GM12891 (cell line): Measurements from ENCODE around the gene ATXN10.

Experiments used
- DNase-seq: peaks from one replicate; pipeline ENCODE4 v3.0.0; 2011; ENCODE audit warnings: low spot score; ENCODE audit not compliant: insufficient read length
- FAIRE-seq: peaks from 2 replicates; lab custom pipeline; 2011; peaks lifted over from hg19 to GRCh38; lab: Jason Lieb, UNC
- PAX5 ChIP-seq: IDR thresholded peaks from 2 replicates; pipeline ENCODE4 v1.6.1; 2011; ENCODE audit warnings: low read length, moderate library complexity, mild to moderate bottlenecking; ENCODE audit not compliant: insufficient read depth, severe bottlenecking
- POLR2A ChIP-seq: IDR thresholded peaks from 2 replicates; pipeline ENCODE4 v1.6.1; 2011; ENCODE audit warnings: low read depth, low read length, control low read depth
- POLR2AphosphoS5 ChIP-seq: IDR thresholded peaks from 2 replicates; pipeline ENCODE4 v1.6.1; 2011; ENCODE audit warnings: low read depth, low read length, control low read depth
- POU2F2 ChIP-seq: IDR thresholded peaks from 2 replicates; pipeline ENCODE4 v1.6.1; 2011; ENCODE audit warnings: low read depth, mild to moderate bottlenecking, control low read depth, low read length, moderate library complexity
- SPI1 ChIP-seq: IDR thresholded peaks from 2 replicates; pipeline ENCODE4 v1.6.1; 2011; ENCODE audit warnings: low read depth, low read length, control low read depth
- TAF1 ChIP-seq: IDR thresholded peaks from 2 replicates; pipeline ENCODE4 v1.6.1; 2011; ENCODE audit warnings: low read depth, low read length, control low read depth

Gene ATXN10

DNA sequence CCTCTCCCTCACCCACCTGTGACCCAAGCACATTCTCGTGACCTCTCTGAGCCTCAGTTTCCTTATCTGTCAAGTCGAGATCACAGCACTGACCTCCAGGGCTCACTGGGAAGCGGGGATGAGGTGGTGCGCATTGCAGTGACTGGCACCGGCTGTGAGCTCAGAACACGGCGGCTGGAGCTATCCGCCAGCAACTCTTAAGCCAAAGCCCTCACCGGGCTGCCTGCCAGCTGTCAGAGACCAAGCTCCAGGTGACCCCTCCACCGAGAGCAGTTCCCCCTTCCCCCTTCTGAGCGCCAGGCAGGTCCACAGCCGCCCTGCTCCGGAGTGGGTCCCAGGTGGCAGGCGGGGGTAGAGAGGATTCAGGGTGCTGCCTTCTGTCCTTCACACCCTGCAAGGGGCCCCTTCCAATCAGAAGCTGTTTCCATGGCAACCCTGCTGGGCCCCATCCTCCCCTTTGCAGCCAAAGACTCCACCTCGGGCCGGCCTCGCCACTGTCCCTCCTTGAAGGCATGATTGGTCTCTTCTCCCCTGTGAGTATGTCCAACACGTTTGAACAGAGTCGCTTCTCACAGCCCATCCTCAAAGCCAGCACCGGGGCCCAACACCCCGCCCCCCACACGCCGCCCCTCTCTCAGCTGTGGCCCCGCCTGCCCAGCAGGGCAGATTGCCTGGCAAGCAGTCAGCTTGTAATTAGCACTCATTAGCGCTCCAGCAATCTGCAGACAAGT is 206.6 kb downstream of the ATXN10 start:
- DNase-seq, result no peak
- FAIRE-seq, result no peak
- no peak for TF ChIP-seq TAF1
- no peak for TF ChIP-seq POLR2A
- no peak for TF ChIP-seq POLR2AphosphoS5
- TF ChIP-seq SPI1, result no peak
- no peak for TF ChIP-seq PAX5
- no peak for TF ChIP-seq POU2F2

DNA sequence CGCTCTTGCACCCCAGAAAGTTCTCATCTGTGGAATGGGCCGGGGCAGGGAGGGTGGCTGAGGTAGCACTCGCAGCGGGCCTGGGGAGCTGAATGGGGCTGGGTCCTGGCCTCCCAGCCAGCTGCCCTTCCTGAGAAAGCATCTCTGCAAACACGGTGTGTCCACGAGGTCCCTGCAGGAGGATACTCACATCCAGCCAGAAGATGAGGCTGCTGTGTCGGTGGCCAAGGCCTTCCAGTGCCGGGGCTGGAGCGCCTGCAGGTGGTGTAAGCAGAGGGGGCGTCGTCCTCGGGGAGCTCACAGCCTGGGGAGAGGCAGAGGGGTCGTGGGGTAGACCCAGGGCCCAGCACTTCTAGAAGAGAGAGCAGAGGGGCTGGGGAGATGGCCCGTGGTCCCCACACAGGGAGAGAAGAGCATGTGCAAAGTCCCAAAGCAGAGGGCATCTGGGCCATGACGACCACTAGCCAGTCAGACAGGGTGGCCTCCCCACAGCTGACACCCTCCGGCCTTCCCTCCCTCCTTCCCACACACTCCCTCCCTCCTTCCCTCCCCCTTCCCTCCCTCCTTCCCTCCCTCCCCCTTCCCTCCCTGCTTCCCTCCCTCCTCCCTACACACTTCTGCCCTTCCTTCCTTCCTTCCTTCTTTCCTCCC is 207.4 kb downstream of the ATXN10 start:
- FAIRE-seq, result no peak
- DNase-seq, result no peak
- TF ChIP-seq PAX5 (no peak), POLR2AphosphoS5 (no peak), POLR2A (no peak), POU2F2 (no peak), SPI1 (no peak), TAF1 (no peak)

DNA sequence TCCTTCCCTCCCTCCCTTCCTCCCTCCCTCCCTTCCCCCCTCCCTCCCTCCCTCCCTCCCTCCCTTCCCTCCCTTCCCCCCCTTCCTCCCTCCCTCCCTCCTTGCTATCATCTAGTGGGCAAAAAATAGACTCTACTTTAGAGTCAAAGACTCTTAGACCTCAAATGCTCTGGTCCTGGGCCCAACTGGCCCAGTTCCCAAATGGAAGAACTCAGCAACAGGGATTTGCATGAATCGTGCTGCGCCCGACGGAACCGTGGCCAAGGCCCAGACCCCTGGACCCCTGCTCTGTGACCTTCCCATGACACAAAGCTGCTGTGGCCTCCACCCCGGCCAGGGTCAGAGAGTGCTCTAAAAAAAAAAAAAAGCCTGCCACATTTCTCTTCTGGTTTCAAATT is 207.9 kb downstream of the ATXN10 start:
- no peak for DNase-seq
- TF ChIP-seq POU2F2, result no peak
- TF ChIP-seq SPI1, result no peak
- no peak for TF ChIP-seq TAF1
- no peak for TF ChIP-seq PAX5
- TF ChIP-seq POLR2A, result no peak
- TF ChIP-seq POLR2AphosphoS5, result no peak
- FAIRE-seq, result no peak

DNA sequence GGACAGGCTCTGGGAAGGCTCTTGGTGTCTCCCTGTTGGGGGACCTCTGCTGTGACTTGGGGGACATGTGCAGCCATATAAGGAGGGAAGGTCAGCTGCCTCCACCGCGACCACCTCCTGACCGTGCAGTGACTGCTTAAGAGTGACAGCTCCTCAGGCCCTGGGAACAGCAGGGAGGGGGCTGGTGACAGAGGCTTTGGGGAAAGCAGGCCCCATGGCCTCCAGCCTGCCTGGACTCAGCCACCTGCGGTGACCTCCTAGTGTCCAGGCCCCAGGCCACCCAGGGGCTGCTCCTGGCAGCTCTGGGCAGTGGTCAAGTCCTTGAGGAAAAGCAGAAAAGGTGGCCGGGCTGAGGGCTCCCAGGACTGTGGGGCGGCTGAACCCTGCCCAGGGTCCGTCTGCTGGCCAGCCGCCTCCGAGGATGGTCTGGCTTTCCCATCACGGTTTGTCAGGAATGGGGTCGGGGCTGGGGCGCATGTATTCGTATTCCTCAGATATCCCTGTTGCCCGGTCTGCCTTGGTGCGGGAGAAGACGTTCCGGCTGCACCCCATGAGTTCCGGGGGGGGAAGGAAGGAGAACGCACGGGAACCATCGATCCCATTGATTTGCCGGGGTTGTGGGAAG is 208.6 kb downstream of the ATXN10 start:
- DNase-seq (no peak), FAIRE-seq (no peak)
- no peak for TF ChIP-seq POLR2A
- no peak for TF ChIP-seq TAF1

DNA sequence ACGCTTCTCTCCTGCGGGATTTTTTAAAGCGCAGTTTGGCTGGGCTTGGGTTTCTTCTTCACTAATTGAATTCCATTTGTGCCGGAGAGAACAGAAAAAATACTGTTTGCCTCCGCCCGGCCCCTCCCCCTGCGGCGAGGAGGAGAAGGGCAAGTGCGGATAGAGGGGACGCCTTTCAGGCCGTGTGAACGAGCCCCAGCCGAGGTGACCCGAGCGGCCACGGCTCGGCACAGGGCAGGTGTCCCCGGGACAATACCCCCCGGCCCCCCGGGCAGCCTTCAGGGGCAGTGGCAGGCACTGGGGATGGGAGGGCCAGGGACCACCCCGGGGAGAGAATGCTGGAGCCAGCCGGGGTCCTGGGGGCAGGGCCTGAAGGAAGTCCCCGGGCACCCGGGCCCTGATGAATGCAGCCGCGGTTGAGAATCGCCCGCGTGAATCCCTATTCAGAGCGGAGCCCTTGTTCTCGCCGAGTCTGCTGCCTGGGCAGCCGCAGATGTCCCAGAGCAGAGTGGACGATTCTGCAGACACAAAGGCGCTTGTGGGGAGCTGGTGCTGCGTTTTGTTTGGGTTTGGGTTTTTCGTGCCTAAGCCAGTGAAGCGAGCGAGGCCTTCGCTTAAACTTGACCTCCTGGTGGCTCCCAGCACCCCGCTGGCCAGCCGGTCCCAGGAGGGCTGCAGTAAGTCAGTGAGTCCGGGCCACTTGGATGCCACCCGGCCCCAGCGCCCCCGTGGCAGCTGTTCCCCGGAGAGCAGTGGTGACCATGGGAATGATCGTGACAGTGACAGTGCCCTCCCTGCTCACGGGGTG is 209.3 kb downstream of the ATXN10 start:
- no peak for FAIRE-seq
- DNase-seq, result no peak
- TF ChIP-seq POLR2AphosphoS5 (no peak), PAX5 (no peak), POU2F2 (no peak), POLR2A (no peak), SPI1 (no peak), TAF1 (no peak)

DNA sequence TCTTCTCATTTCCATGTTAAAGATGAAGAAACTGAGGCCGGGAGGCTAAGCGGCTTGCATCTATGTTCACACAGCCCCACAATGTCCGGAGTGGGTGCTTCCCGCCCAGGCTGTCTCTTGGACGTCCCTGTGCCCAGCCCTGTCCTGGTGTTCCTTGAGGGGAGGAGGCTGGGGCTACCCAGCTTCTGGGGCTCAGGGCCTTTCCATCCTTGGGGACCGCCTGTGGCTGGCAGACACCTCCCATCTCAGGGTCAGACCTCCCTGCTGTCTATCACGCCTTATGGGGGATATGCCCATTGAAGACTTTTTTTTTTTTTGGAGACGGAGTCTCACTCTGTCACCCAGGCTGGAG is 209.9 kb downstream of the ATXN10 start:
- TF ChIP-seq POU2F2, result no peak
- TF ChIP-seq PAX5, result no peak
- no peak for TF ChIP-seq POLR2AphosphoS5
- TF ChIP-seq SPI1, result no peak
- TF ChIP-seq TAF1, result no peak
- TF ChIP-seq POLR2A, result no peak
- FAIRE-seq, result no peak
- no peak for DNase-seq

DNA sequence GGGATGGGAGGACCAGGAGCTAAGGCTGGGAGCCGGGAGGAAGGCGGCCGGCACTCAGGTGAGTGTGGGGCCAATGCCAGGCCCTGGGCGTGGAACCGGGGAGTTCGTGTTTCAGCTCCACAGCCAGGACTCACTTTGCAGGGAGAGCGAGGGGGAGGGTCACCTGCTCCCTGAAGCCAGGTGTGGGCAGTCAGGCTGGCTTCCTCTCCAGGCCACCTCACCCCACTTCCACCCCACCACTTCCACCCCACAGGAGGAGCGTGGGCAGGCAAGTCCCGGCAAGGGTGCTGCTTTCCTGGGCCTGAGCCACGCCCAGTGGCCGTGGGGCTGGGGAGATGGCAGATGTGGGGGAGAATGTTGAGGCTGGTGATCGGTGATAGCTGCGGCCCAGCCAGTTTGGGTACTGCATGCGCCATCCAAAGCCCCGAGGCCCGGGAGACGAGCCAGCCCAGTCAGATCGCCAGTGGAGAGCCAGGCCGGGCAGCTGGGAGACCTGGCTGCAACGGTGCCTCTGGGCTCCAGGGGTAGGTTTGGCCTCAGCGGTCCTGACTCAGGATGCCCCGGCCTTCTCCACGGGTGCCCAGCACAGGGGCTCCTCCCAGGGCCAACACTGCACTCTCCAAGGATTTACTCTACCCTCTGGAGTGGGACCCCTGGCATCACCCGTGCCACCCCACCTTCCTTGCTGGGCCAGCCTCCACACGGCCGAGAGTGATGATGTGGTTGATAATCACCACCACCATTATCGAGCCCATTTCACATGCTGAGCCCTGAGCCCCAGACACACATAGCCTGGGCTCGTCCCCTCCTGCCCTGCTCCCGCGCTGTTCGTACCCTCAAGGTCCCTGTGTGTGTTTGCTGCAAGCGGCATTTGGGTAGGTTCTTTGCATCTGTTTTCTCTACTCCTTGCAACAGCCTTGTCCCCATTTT is 211.5 kb downstream of the ATXN10 start:
- FAIRE-seq, result no peak
- DNase-seq, result no peak
- TF ChIP-seq POU2F2, result no peak
- no peak for TF ChIP-seq POLR2AphosphoS5
- TF ChIP-seq TAF1, result no peak
- TF ChIP-seq PAX5, result no peak
- TF ChIP-seq SPI1, result no peak
- TF ChIP-seq POLR2A, result no peak

DNA sequence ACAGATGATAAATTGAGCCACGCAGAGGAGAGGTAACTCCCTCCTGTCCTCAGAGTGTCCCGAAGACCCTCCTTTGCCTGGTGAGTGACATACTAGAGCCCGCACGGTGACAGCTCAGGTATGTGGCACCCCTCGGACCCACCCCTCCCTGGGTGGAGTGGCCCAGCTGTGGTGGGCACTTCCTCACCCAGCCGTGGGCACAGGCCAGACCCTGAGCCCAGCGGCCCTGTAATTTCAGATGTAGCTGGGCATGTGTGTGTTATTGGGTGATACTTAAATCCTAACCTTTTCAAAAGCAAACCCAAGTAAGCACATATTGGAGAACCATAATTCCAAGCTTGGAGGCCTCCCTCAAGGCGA is 212.2 kb downstream of the ATXN10 start:
- DNase-seq, result no peak
- FAIRE-seq, result no peak
- TF ChIP-seq SPI1 (no peak), POU2F2 (no peak), TAF1 (no peak), POLR2AphosphoS5 (no peak), PAX5 (no peak), POLR2A (no peak)
